GM12874 (cell line): ENCODE measurements around the gene OR4B1.
A peak's percentile ranks its signal among the peaks of the same experiment; 100 is the strongest.

ENCODE experiments used
- TF ChIP-seq, protein P1 (sequence below): IDR thresholded peaks from 2 replicates; pipeline ENCODE4 v1.5.1; 2011; ENCODE audit warnings: low read depth, mild to moderate bottlenecking, control low read depth, low read length, moderate library complexity; ENCODE audit not compliant: insufficient read depth

OR4B1 gene

GRCh38 chr11:48216510-48216909 lies at the start of gene OR4B1:
Gene OR4B1, plus strand, starts transcription at chr11:48216810. Its CDS starts 0 bp downstream, at chr11:48216810.
- TF ChIP-seq, protein P1, sequence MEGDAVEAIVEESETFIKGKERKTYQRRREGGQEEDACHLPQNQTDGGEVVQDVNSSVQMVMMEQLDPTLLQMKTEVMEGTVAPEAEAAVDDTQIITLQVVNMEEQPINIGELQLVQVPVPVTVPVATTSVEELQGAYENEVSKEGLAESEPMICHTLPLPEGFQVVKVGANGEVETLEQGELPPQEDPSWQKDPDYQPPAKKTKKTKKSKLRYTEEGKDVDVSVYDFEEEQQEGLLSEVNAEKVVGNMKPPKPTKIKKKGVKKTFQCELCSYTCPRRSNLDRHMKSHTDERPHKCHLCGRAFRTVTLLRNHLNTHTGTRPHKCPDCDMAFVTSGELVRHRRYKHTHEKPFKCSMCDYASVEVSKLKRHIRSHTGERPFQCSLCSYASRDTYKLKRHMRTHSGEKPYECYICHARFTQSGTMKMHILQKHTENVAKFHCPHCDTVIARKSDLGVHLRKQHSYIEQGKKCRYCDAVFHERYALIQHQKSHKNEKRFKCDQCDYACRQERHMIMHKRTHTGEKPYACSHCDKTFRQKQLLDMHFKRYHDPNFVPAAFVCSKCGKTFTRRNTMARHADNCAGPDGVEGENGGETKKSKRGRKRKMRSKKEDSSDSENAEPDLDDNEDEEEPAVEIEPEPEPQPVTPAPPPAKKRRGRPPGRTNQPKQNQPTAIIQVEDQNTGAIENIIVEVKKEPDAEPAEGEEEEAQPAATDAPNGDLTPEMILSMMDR, result no peak

DNA sequence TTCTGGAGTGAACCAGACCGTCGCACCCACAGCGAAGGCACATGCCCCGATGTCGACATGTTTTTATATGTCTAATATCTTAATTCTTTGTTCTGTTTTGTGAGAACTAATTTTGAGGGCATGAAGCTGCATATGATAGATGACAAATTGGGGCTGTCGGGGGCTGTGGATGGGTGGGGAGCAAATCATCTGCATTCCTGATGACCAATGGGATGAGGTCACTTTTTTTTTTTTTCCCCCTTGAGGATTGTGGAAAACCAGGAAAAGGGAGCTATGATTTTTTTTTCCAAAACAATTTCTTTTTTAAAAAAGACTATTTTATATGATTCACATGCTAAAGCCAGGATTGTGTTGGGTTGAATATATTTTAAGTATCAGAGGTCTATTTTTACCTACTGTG lies 49.2 kb upstream of the OR4B1 start:
- TF ChIP-seq, protein P1, result no peak

DNA sequence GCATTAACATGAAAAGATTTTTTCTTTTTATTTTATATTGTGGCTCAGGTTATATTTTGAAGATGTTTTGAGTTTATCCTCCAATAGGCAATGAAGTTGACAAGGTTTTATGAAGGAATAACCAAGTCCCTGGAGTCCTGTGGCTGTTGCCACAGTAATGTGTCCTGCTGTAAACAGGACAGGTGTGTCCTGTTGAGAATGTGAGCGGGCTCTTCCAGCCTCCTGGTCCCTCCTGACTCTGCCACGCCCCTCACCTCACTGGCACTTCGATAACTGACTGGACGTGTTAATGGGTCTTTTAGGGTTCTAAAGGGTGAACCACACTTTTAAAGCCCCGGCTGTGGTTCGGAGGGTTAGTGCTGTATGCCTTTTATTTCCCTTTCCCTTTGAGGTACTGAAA lies 47.8 kb upstream of the OR4B1 start:
- TF ChIP-seq, protein P1, result no peak

- TF ChIP-seq, protein P1, result no peak
These were observed 47.4 kb upstream of the OR4B1 start for GRCh38 chr11:48169259-48169658.

- TF ChIP-seq, protein P1, result no peak
These were observed 46.9 kb upstream of the OR4B1 start for GRCh38 chr11:48169717-48170116.

- TF ChIP-seq, protein P1, result no peak
These were observed 46.1 kb upstream of the OR4B1 start for GRCh38 chr11:48170241-48171233.

DNA sequence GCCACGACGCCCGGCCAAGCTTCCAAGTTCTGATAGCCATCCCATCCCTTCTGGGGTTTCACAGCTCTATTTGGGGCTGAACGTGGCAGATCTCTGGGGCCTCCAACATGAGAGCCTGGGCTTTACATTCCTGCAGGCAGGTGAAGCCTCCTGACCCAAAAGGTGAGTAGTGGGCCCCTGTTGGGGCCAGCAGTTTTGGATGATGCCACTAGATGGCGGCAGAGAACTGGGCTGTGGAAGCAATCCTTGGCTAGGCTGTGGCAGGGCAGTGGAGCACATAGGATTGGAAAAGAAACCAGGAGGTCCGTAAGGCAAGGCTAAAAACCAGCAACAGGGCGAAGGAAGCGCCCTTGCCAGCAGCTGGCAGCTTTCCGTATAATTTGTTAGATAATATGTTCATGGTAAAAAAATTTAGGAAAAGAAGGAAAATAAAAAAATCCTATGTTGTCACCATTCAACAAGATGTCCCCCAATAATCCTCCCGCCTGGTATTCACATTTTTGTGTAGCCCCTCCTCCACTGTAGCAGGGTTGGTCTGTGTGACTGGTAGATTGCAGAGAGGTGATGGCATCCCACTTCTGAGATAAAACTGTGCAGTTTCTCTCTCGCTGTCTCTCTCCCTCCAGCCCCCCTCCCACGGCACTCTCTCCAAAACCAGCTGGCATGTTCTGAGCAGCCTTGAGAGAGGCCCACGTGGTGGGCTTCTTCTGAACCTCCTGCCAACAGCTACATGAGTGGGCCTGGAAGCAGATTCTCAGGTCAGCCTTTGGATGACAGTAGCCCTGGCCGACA lies 43.6 kb upstream of the OR4B1 start:
- TF ChIP-seq, protein P1, result peak; percentile 94
